Hematopoietic multipotent progenitor cell treated with erythropoietin and hydrocortisone succinate and interleukin-3 and kit ligand, for 8 days (in vitro differentiated cells): ENCODE results near the gene FFAR1.

Source experiments
- DNase-seq: peaks from one replicate; pipeline ENCODE4 v3.0.0-alpha.2; 2015

The FFAR1 gene

DNA sequence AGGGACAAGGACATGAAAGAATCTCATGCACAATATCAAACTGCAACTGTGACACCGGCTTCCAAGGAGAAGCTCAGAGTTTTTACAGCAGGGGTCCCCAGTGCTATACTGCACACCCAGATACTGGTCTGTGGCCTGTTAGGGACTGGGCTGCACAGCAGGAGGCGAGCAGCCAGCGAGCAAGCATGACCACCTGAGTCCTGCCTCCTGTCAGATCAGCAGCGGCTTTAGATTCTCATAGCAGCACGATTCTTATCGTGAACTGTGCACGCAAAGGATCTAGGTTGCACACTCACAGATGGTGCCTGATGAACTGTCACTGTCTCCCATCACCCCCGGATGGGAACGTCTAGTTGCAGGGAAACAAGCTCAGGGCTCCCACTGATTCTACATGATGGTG lies 31.8 kb upstream of the FFAR1 start:
- no peak for DNase-seq

DNA sequence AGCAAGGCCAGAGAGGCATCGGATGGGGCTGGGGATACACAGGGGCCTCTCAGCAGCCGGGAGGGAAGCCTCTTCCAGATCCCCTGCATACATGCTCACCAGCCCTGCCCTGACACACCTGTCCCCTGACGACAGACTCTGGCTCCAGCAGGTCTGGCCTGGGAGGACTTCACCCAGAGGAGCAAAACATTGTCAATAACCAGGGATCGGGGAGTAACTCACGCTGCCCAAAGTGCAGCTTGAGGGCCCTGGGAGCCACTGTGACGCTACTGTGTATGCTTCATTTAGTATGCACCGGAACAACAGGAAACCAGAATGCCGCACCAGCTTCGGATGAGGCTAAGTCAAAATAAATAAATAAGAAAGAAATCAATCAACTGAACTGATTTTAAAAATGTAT lies 31.1 kb upstream of the FFAR1 start:
- DNase-seq = no peak

DNA sequence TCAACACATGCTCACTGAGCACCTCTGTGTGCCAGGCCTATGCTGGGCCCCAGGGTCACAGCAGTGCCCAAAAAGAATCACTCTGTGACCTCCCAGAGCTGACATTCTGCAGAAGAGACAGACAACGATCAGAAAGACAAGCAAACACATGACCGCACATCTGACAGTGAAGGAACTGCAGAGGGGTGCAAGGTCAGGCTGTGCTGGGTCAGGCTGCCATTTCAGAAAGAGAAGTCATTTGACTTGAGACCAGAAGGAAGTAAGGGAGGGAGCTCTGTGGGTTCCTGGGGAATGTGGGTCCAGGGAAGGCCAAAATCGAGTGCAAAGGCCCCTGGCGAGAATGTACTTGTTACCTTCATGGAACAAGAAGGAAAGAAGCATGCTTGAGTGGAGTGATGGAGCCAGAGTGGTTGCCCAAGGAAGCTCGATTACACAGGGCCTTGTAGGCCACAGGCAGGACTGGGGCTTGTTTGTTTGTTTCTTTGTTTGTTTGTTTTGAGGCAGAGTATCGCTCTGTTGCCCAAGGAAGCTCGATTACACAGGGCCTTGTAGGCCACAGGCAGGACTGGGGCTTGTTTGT lies 30.1 kb upstream of the FFAR1 start:
- no peak for DNase-seq

DNA sequence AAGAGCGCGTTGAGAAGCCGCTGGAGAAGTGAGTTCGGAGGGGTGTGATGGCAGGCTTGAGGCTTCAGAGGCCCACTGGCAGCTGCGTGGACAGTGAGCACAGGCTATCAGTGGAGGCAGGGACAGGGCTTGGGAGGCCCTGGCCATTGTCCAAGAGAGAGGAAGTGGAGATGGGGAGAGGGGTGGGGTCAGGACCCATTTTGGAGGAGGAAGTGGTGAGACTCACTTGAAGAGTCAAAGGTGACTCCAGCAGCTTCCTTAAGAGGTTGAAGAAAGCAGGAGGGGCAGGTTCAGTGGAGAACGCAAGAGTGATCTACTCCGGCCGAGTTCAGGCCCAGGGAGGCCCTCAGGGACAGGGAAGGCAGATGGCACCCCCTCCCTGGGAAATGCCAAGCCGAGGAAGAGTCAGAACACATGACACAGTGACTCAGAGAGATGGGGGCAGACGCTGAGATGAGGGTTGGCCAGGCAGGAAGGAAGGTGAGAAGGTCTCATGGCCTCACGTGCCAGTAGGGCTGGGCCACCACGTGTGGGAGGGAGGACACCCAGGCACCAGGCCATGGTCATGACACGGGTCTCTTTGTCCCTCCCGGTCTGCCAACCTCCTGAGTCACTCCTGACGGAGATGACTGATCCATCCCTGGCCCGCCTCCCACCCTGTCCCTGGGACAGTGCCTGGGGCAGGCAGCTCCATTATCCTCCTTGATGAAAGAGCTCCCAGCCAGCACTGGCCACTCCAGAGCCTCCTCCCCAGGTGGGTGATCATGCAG lies 28.8 kb upstream of the FFAR1 start:
- peak; percentile 12 for DNase-seq

DNA sequence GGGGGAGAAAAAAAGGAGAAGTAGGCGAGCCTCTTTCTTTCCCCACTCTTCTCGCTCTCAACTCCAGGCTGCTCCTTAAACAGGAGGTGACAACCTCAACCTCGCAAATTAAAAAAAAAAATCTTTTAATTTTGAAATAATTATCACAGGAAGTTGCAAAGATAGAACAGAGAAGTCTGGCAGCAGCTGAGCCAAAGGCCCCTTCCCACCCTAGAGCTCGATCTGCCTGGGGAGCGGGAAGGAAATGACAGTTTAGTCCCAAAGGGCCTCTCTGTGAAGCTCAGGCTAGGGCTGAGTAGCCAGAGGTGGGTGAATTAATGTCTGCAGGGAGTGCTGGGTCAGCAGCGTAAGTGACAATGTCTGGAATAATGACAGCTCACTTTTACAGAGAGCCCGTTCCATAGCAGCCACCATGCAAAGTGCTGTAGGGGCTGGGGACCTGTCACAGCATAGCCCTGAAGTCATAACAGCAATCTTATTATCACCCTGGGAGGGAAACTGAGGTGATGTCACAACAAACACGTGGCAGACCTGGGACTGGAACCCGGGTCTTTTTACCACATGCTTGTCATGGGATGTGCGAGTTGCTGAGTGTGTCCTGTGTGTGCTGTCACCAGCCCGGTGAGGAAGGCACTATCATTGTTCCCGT lies 27.5 kb upstream of the FFAR1 start:
- DNase-seq = no peak

DNA sequence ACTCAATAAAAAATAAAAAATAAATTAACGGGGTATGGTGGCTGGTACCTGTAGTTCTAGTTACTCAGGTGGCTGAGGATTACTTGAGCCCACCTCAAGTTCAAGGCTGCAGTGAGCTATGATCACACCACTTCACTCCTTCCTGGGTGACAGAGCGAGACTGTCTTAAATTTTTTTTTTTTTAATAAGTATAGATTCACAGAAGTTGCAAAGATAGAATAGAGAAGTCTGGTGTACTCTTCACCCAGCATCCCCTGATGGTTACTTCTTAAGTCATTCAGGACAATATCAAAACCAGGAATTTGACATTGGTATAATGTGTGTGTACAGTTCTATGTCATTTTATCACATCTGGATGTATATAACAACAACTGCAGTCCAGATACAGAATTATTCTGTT lies 26.4 kb upstream of the FFAR1 start:
- no peak for DNase-seq

DNA sequence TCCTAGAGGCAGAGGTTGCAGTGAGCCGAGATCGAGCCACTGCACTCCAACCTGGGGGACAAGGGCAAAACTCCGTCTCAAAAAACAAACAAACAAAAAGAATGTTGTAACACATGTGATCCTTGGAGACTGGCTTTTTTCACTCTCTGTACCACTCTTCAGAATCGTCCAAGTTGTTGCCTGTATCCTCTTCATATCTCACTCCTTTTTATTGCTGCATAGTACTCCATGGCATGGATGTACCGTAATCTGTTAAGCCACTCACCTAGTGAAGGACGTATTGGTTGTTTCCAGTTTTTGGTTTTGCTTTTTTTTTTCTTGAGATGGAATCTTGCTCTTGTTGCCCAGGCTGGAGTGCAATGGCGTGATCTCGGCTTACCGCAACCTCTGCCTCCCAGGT lies 25.7 kb upstream of the FFAR1 start:
- DNase-seq = no peak

DNA sequence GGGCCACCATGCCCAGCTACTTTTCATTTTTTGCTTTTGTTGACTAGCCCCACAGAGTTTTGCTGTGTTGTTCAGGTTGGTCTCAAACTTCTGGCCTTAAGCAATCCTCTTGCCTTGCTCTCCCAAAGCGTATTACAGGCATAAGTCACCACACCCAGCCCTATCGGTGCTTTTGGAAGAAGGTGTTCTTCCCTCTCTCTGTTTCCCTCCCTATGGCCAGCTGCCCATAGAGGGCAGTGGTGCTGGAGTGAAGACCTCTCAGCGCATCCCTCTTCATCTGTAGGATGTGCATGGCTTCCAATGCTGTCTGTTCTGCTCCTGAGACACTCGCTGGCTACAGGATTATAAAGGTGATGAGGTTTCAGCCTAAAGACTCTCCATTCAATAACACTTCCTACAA lies 20.1 kb upstream of the FFAR1 start:
- peak; percentile 26 for DNase-seq

DNA sequence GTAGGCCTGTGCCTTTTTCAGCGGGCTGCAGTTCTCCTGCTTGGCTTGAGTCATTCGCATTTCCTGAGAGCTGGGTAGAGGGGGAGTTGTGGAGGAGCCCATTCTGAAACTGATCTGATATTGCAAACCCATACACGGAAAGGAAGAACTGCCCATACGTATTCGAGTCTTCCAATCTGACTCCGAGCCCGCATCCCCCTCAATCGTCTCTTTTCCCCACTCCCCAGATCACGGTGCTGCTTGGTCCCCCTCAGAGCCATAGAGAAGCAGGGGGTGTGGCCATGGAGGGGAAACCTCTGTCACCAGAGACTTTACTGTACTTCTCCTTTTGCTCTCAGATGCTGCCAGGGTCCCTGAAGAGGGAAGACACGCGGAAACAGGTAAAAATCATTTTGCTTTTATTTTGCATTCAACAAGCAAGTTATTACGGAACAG lies 18.8 kb upstream of the FFAR1 start, which contains the start of gene CD22:
Gene CD22, plus strand, starts transcription at position 337 of the 435 bp plus-strand sequence. CDS start 2,854 bp downstream, outside the sequence.
- no peak for DNase-seq

DNA sequence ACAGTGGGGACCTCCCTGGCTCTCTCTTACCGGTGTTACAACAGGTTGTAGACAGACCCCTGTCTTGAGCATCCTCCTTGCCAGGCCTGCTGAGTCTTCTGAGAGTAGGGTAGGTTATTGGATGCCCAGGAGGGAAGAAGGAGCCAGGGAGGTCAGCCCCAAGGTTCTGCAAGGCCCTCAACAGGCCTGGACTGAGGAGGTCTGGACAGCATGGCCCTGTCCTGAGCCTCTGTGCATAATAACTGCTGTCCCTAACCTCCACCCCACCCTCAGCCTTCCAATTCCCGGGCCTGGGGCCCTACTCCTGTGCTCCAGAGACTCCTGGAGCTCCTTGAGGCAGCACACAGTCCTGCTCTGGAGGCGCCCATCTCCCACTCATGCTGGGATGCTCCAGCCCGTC lies 18.4 kb upstream of the FFAR1 start:
- no peak for DNase-seq

DNA sequence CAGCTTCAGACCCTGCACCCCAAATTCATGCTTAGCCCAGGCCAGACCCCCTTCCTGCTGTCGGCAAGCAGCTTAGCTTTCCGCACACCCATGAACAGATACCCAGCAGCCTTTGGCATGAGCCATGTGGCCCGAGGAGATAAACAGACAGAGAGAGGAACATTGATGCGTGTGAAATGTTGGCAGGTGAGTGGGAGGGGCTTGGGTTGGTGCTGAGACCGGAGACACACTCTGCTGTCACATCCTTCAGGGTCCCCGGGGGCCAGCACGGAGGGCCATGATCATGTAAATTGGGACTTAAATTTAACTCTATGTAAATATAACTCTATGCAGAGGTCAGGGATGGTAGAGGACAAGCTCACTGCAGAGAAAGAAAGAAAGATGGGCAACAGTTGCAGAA lies 17.2 kb upstream of the FFAR1 start:
- DNase-seq = peak; percentile 26

DNA sequence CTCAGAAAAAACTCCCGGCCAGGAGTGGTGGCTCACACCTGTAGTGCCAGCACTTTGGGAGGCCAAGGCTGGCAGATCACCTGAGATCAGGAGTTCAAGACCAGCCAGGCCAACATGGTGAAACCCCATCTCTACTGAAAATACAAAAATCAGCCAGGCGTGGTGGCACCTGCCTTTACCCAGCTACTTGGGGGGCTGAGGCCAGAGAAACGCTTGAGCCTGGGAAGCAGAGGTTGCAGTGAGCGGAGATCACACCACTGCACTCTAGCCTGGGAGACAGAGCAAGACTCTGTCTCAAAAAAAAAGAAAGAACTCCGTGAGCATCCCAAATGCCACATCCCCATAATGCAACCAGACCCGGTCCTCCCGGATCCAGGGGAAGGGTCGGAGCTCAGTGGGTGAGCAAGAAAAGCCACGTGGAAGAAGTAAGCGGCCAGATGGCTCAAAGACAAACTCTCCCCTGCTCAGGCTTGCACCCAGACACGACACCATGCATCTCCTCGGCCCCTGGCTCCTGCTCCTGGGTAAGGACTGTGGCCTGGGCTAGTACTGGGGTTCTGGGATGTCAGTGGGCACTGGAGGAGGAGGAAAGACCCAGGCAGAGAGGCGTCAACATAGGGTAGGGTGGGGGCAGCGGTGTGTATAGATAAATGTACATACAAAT lies 16.0 kb upstream of the FFAR1 start:
- DNase-seq = no peak

DNA sequence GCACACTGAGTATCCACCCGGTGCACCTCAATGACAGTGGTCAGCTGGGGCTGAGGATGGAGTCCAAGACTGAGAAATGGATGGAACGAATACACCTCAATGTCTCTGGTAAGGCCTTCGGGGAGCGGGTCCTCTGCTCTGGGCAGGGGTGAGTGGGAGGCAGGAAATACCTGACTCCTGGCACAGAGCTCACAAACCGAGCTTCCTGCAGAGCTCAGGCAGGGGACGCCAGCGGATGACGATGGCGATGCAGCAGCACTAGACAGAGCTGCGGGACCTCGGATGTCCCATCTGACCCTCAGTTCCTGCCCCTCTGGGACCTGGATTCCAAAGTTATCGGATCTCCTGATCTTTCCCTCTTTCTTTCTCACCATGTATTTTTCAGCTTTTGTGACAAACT lies 14.9 kb upstream of the FFAR1 start:
- DNase-seq = no peak

DNA sequence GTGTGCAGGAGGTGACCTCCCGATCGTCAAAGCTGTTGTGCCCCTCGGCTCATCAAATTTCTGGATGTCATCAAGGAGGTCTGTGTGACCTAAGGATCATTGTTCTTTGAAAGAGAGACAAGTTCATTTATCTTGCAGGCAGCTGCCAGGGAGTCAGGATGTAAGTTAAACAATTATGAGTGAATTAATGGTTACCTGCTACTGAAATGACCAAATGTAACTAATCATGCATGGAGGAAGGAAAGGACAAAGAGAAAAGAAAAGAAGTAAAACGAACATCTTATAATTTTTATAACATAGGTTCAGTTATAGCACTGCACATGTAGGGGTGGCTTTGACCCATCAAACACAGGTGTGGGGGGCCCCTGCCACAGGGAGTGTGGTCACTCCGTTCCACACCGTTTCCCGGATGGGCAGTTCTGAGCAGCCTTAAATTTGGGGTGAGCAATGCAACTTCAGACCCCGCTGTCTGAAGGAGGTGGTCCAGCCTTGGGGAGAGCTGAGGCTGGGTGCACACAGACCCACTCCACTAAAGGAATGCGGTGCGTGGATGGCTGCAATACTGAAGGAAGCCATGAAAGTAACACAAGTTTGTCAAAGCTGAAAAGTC lies 13.5 kb upstream of the FFAR1 start:
- DNase-seq = no peak

DNA sequence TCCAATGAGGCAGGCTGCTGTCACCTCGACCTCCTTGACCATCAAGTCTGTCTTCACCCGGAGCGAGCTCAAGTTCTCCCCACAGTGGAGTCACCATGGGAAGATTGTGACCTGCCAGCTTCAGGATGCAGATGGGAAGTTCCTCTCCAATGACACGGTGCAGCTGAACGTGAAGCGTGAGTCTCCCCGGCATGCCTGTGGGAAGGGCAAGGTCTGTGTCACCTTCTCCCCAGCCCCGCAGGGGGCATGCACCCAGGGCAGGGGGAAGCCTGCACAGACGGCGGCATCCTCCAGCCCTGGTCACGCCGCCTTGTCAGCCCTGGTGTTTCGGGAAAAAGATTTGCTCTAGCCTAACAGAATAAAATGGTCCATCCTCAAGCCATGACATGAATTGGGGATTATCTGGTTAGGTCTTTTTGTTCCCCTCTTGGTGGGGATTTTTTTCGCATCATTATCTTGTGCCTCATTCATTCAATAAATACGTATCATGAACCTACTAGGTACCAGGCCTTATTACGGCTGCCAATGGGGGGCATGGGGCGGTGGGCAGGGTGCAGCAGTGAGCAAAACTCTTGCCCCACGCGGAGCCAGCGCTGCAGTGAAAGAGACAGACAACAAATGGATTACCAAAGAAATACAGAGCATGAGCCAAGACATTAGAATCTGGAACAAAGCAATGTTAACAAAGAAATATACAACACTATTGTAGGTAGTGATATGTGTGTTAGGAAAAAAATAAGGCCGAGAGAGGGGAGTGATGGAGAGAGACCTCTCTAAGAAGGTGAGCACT lies 11.3 kb upstream of the FFAR1 start:
- DNase-seq = no peak

DNA sequence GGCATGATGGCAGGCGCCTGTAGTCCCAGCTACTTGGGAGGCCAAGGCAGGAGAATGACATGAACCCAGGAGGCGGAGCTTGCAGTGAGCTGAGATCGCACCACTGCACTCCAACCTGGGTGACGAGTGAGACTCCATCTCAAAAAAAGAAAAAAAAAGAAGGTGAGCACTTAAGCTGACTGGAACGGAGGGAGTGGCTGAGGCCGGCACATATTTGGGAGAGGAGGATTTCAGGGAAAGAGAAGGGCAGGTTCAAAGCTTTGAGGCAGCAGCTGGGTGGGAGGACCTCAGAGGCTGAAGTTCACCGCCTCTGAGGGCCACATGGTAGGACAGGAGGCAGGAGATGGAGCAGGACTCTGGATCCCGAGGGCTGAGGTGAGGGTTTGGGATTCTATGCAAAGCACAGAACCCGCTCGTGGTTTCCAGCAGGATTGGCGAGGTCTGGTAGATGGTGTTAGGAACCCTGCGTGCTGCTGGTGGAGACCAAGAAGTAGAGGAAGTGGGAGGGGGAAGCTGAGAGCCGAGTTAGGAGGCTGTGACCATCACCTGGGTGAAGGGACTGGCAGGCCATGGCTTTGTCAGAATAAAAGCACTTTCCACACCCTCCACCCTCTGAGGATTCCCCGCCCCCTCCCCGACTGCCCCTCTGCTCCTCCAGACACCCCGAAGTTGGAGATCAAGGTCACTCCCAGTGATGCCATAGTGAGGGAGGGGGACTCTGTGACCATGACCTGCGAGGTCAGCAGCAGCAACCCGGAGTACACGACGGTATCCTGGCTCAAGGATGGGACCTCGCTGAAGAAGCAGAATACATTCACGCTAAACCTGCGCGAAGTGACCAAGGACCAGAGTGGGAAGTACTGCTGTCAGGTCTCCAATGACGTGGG lies 10.4 kb upstream of the FFAR1 start:
- no peak for DNase-seq

DNA sequence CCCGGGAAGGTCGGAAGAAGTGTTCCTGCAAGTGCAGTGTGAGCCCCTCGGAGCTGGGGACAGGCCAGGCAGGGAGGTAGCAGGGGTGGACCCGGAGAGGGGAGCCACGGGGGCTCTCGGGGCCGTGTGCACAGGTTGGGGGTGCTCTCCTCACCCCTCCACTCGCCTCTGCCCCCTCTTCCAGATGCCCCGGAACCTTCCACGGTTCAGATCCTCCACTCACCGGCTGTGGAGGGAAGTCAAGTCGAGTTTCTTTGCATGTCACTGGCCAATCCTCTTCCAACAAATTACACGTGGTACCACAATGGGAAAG lies 9.8 kb upstream of the FFAR1 start:
- no peak for DNase-seq

DNA sequence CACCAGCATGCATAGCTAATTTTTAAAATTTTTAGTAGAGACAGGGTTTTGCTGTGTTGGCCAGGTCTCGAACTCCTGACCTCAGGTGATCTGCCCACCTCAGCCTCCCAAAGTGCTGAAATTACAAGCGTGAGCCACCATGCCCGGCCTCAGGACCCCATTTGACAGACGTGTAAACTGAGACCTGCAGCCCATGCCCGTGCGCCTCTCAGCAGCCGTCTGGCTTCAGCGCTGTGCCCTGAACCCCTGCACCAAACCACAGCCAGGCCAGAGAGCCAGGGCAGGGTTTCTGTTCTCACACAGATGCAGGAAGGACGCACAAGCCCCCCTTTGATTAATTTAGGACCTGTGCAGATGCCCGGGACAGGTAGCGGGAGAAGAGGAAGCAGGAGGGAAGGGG lies 7.3 kb upstream of the FFAR1 start:
- DNase-seq = no peak

DNA sequence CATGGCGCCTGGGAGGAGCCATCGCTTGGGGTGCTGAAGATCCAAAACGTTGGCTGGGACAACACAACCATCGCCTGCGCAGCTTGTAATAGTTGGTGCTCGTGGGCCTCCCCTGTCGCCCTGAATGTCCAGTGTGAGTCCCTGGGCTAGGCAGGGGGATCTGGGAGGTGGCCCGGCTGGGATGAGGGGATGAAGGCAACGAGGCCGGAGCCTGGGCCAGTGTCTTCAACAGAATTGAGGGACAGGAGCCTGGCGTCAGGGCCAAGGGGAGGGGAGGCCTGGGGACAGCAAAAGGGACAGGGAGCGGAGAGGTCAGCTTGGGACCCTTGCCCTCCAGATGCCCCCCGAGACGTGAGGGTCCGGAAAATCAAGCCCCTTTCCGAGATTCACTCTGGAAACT lies 6.7 kb upstream of the FFAR1 start:
- no peak for DNase-seq

DNA sequence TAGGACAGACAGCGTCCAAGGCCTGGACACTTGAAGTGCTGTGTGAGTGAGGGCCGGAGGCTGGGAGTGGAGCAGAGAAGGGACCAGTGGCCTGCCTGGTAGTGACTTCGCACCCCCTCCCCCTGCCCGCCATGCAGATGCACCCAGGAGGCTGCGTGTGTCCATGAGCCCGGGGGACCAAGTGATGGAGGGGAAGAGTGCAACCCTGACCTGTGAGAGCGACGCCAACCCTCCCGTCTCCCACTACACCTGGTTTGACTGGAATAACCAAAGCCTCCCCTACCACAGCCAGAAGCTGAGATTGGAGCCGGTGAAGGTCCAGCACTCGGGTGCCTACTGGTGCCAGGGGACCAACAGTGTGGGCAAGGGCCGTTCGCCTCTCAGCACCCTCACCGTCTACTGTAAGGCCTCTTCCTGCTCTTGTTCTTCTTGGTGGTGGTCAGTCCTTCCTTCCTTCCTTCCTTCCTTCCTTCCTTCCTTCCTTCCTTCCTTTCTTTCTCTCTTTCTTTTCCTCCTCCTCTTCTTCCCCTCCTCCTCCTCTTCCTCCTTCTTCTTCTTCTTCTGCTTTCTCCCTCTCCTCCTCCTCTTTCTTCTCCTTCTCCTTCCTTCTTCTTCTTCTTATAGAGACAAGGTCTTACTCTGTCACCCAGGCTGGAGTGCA lies 6.0 kb upstream of the FFAR1 start:
- DNase-seq = no peak

DNA sequence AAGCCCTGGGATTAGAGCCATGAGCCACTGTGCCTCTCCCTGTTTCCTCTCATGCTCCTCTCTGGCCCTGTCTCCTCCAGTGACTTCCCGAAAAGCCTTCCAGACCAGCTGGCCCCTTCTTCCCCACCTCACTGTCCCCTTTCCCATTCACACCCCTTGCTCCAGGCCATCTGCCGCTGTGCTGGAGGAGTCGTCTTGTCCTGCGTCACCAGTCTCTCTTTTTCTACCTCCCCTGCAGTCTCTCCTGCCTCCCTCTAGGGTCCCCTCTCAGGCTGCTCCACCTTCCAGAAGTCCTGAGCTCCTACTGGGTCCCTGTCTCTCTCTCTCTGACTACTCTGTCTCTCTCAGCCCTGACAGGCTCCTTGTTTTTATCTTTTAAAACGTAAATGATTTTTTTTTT lies 5.3 kb upstream of the FFAR1 start:
- DNase-seq = no peak
